K562 (cell line): Measurements from ENCODE around the gene RAG2.

Experiments
- CBX1 ChIP-seq: sonication (generic); IDR thresholded peaks from 2 replicates; pipeline ENCODE4 v1.6.1; 2016; ENCODE audit warnings: antibody characterized with exemption, low read depth, mild to moderate bottlenecking
- EZH2 ChIP-seq: IDR thresholded peaks from 2 replicates; pipeline ENCODE4 v1.6.1; 2012; ENCODE audit warnings: low read depth, mild to moderate bottlenecking, inconsistent platforms, low read length, borderline replicate concordance
- JUND ChIP-seq, 2 experiments: IDR thresholded peaks; 2 replicates in 1 of 2; 3 replicates in 1 of 2; pipeline ENCODE4 v1.6.1; 2011; ENCODE audit warnings: borderline replicate concordance in 2 of 2, low read depth in 2 of 2, low read length in 2 of 2, improper control_type of control experiment in 1 of 2, missing biosample characterization in 1 of 2, missing genetic modification characterization in 1 of 2, missing genetic modification reagents in 1 of 2
- MLX ChIP-seq, 2 experiments: fragments of 450-650 bp in 1 of 2; sonication (generic) in 1 of 2; formaldehyde crosslinking; conservative IDR thresholded peaks; 2 replicates each; pipeline versions ENCODE4 v1.4.0 to v1.8.1; 2020 to 2022; ENCODE audit warnings: mild to moderate bottlenecking in 1 of 2, missing genetic modification reagents in 1 of 2
- PKNOX1 ChIP-seq: fragments of 450-650 bp; IDR thresholded peaks from 2 replicates; pipeline ENCODE4 v1.6.1; 2016
- POLR2AphosphoS5 ChIP-seq: IDR thresholded peaks from 2 replicates; pipeline ENCODE4 v1.6.1; 2011; ENCODE audit warnings: mild to moderate bottlenecking, low read depth, low read length, moderate library complexity; ENCODE audit not compliant: control insufficient read depth, insufficient read depth
- SIX5 ChIP-seq, 2 experiments: IDR thresholded peaks; 2 replicates each; pipeline ENCODE4 v1.6.1; 2011; ENCODE audit warnings: low read length in 2 of 2, borderline replicate concordance in 1 of 2, low read depth in 1 of 2, mild to moderate bottlenecking in 1 of 2, moderate library complexity in 1 of 2; ENCODE audit not compliant: insufficient read depth in 1 of 2
- YY1 ChIP-seq, 3 experiments: IDR thresholded peaks; 2 replicates each; pipeline ENCODE4 v1.6.1; 2011; ENCODE audit warnings: low read length in 2 of 3, mild to moderate bottlenecking in 2 of 3, moderate library complexity in 2 of 3, borderline replicate concordance in 1 of 3, control low read depth in 1 of 3, low read depth in 1 of 3; ENCODE audit not compliant: insufficient read depth in 3 of 3, insufficient replicate concordance in 2 of 3, control insufficient read depth in 1 of 3, insufficient read length in 1 of 3; ENCODE audit errors: extremely low read depth in 1 of 3
- TF ChIP-seq, protein P1 (sequence below): fragments of 200-400 bp; formaldehyde crosslinking; IDR thresholded peaks from 2 replicates; pipeline ENCODE4 v1.6.1; 2017; ENCODE audit warnings: mild to moderate bottlenecking, low read depth, low read length, moderate library complexity
- TF ChIP-seq, protein P2 (sequence below): fragments of 250-450 bp; sonication (Bioruptor Pico); IDR thresholded peaks from 2 replicates; pipeline ENCODE4 v1.4.0; 2020
- TF ChIP-seq, protein P3 (sequence below): IDR thresholded peaks from 2 replicates; pipeline ENCODE4 v1.6.1; 2011; ENCODE audit warnings: borderline replicate concordance, low read depth, mild to moderate bottlenecking, moderate library complexity, low read length; ENCODE audit not compliant: insufficient read depth, poor library complexity, severe bottlenecking
- TF ChIP-seq, protein P4 (sequence below): fragments of 450-650 bp; IDR thresholded peaks from 2 replicates; pipeline ENCODE4 v1.6.1; 2016; ENCODE audit warnings: antibody characterized with exemption

DNA sequence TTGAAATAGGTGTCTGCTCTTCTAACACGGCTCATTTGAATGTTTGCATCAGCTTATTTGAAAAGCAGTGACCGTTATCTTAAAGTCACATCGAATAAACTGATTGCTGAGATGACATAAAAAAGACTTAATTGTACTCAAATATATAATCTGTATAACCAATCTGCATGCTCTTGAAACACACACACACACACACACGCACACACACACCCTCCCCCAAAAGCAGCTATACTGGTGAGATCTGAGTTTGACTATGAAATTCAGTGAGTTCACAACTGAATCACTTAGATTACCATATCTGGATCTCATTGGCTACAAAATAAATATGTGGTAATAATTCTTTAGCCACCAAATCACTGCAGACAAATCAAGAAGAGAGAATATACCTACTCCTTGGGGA, 7.5 kb downstream of the RAG2 start:
- TF ChIP-seq SIX5 (IDR thresholded peaks at IDR 0.05; ENCODE audit: borderline replicate concordance in 1 of 2, insufficient read depth in 1 of 2, low read depth in 1 of 2, low read length in 2 of 2) (no peak), CBX1 (no peak), YY1 (IDR thresholded peaks at IDR 0.05; ENCODE audit: borderline replicate concordance in 1 of 3, control insufficient read depth in 1 of 3, extremely low read depth in 1 of 3, insufficient read depth in 3 of 3, insufficient read length in 1 of 3, insufficient replicate concordance in 2 of 3, low read depth in 1 of 3, low read length in 2 of 3) (no peak), EZH2 (no peak), PKNOX1 (no peak), POLR2AphosphoS5 (no peak), MLX (CRISPR knock-in tag; conservative IDR thresholded peaks at IDR 0.05) (no peak), JUND (IDR thresholded peaks at IDR 0.05; ENCODE audit: borderline replicate concordance, low read depth, low read length) (no peak), JUND (tag; IDR thresholded peaks at IDR 0.05; ENCODE audit: borderline replicate concordance, low read depth, low read length) (no peak)
- TF ChIP-seq, protein P1, sequence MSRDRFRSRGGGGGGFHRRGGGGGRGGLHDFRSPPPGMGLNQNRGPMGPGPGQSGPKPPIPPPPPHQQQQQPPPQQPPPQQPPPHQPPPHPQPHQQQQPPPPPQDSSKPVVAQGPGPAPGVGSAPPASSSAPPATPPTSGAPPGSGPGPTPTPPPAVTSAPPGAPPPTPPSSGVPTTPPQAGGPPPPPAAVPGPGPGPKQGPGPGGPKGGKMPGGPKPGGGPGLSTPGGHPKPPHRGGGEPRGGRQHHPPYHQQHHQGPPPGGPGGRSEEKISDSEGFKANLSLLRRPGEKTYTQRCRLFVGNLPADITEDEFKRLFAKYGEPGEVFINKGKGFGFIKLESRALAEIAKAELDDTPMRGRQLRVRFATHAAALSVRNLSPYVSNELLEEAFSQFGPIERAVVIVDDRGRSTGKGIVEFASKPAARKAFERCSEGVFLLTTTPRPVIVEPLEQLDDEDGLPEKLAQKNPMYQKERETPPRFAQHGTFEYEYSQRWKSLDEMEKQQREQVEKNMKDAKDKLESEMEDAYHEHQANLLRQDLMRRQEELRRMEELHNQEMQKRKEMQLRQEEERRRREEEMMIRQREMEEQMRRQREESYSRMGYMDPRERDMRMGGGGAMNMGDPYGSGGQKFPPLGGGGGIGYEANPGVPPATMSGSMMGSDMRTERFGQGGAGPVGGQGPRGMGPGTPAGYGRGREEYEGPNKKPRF: no peak
- TF ChIP-seq, protein P2, sequence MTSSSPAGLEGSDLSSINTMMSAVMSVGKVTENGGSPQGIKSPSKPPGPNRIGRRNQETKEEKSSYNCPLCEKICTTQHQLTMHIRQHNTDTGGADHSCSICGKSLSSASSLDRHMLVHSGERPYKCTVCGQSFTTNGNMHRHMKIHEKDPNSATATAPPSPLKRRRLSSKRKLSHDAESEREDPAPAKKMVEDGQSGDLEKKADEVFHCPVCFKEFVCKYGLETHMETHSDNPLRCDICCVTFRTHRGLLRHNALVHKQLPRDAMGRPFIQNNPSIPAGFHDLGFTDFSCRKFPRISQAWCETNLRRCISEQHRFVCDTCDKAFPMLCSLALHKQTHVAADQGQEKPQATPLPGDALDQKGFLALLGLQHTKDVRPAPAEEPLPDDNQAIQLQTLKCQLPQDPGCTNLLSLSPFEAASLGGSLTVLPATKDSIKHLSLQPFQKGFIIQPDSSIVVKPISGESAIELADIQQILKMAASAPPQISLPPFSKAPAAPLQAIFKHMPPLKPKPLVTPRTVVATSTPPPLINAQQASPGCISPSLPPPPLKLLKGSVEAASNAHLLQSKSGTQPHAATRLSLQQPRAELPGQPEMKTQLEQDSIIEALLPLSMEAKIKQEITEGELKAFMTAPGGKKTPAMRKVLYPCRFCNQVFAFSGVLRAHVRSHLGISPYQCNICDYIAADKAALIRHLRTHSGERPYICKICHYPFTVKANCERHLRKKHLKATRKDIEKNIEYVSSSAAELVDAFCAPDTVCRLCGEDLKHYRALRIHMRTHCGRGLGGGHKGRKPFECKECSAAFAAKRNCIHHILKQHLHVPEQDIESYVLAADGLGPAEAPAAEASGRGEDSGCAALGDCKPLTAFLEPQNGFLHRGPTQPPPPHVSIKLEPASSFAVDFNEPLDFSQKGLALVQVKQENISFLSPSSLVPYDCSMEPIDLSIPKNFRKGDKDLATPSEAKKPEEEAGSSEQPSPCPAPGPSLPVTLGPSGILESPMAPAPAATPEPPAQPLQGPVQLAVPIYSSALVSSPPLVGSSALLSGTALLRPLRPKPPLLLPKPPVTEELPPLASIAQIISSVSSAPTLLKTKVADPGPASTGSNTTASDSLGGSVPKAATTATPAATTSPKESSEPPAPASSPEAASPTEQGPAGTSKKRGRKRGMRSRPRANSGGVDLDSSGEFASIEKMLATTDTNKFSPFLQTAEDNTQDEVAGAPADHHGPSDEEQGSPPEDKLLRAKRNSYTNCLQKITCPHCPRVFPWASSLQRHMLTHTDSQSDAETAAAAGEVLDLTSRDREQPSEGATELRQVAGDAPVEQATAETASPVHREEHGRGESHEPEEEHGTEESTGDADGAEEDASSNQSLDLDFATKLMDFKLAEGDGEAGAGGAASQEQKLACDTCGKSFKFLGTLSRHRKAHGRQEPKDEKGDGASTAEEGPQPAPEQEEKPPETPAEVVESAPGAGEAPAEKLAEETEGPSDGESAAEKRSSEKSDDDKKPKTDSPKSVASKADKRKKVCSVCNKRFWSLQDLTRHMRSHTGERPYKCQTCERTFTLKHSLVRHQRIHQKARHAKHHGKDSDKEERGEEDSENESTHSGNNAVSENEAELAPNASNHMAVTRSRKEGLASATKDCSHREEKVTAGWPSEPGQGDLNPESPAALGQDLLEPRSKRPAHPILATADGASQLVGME (CRISPR knock-in tag): no peak
- TF ChIP-seq, protein P3, sequence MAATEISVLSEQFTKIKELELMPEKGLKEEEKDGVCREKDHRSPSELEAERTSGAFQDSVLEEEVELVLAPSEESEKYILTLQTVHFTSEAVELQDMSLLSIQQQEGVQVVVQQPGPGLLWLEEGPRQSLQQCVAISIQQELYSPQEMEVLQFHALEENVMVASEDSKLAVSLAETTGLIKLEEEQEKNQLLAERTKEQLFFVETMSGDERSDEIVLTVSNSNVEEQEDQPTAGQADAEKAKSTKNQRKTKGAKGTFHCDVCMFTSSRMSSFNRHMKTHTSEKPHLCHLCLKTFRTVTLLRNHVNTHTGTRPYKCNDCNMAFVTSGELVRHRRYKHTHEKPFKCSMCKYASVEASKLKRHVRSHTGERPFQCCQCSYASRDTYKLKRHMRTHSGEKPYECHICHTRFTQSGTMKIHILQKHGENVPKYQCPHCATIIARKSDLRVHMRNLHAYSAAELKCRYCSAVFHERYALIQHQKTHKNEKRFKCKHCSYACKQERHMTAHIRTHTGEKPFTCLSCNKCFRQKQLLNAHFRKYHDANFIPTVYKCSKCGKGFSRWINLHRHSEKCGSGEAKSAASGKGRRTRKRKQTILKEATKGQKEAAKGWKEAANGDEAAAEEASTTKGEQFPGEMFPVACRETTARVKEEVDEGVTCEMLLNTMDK: no peak
- TF ChIP-seq, protein P4, sequence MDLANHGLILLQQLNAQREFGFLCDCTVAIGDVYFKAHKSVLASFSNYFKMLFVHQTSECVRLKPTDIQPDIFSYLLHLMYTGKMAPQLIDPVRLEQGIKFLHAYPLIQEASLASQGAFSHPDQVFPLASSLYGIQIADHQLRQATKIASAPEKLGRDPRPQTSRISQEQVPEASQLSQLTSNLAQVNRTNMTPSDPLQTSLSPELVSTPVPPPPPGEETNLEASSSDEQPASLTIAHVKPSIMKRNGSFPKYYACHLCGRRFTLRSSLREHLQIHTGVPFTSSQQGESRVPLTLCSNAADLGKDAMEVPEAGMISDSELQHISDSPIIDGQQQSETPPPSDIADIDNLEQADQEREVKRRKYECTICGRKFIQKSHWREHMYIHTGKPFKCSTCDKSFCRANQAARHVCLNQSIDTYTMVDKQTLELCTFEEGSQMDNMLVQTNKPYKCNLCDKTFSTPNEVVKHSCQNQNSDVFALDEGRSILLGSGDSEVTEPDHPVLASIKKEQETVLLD: no peak
